Measurements from ENCODE around the gene UGDH. TPM values are rescaled to one million over a fixed set of nuclear protein-coding genes. Genes with fewer than 3 reads are reported as not detected.

Gene UGDH
- total and polyA plus RNA-seq, 2 of the 13 experiments (the other 11 are each of a cell fraction or from before 2014, with no cell fraction given) = 99.0 to 384 TPM

DNA sequence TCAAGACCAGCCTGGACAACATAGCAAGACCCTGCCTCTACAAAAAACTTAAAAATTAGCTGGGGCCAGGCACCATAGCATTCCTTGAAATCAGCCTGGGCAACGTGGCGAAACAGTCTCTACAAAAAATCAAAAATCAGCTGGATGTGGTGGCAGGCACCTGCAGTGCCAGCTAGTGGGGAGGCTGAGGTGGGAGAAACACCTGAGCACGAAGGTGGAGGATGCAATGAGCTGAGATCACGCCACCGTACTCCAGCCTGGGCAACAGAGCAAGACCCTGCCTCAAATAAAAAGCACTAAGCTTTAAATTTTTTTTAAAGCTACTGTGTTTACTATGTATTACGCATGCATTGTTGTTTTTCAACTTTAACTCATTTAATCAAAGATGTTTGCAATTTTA lies 71.8 kb downstream of the UGDH start:
- intact Hi-C loops (cut with micrococcal nuclease; ENCODE audit: unreplicated experiment) = no loop called here
- Histone ChIP-seq H3K9ac (ENCODE audit: insufficient read depth, low read depth, low read length) (no peak overlapping the region), H3K4me2 (ENCODE audit: low read depth, low read length) (peak overlapping the region; percentile 91), H3K4me1 (ENCODE audit: insufficient read depth, low read length) (peaks cover 70% of the 10 kb centered on the region), H3K79me2 (ENCODE audit: insufficient read depth, low read length) (peaks cover 42% of the 10 kb centered on the region), H4K20me1 (ENCODE audit: insufficient read depth, low read length) (peaks cover 60% of the 10 kb centered on the region), H3K9me3 (ENCODE audit: low read length) (no peaks in the 10 kb centered on the region), H3K27me3 (ENCODE audit: control insufficient read depth in 1 of 2, insufficient read depth in 2 of 2, low read length in 2 of 2) (no peaks in the 10 kb centered on the region; a peak in 1 of 5 replicates), H3K36me3 (replicated peaks in 1 of 2; ENCODE audit: control insufficient read depth in 1 of 2, insufficient read depth in 2 of 2, low read length in 2 of 2) (peaks cover 9 to 62% of the 10 kb centered on the region in 2 experiments), H3K4me3 (replicated peaks in 1 of 3; ENCODE audit: insufficient read depth in 1 of 3, low read depth in 2 of 3, low read length in 3 of 3) (peak overlapping the region in 1 of 3 experiments; percentile 1; a peak in 1 of 6 replicates), H3K27ac (ENCODE audit: extremely low read length, insufficient read depth, low read length) (no peak overlapping the region), H2AFZ (ENCODE audit: low read length) (no peak overlapping the region)
- DNase-seq (ENCODE audit: low spot score) = no peak
- no TSS peak for BruUV-seq (replicated peaks)
- 93% methylated on average over 6 of the region's 6 CpGs for WGBS (ENCODE audit: low lambda C conversion rate)
- in situ Hi-C loops (cut with HindIII; ENCODE audit: extremely low pct_ligation_motif_present, low pct_unique_long_range_greater_than_20kb) = no loop called here
- ATAC-seq = no peak
- no peak for FAIRE-seq
- ChIA-PET POLR2A (interaction anchor here (0.9 to 1.2 kb wide), 3 partner anchors 26 to 89 kb away, joined by 3 to 5 read pairs (median 3); partner anchors contain the start of gene UGDH), CTCF (ENCODE audit: low intra/inter-chr PET ratio, low total read pairs) (no interaction called here)
- TF ChIP-seq ZNF121 (CRISPR knock-in tag; IDR thresholded peaks at IDR 0.05) (peak; percentile 83), POLR2G (IDR thresholded peaks at IDR 0.05; ENCODE audit: low read depth, low read length) (0 out of 2 replicates have a peak, but pooled peaks have one; percentile 30), POLR2A (IDR thresholded peaks at IDR 0.05; ENCODE audit: insufficient read depth in 1 of 2, low read depth in 2 of 2, low read length in 2 of 2) (peak in 1 of 2 experiments; percentile 52; a peak in 1 of 4 replicates), RBM22 (optimal IDR thresholded peaks at IDR 0.05; ENCODE audit: low read length) (peak; percentile 36), RBFOX2 (IDR thresholded peaks at IDR 0.05; ENCODE audit: low read depth, low read length) (peak; percentile 38; the same call in 1 of the 2 replicates), NBN (conservative IDR thresholded peaks at IDR 0.05) (no peak), ATM (IDR thresholded peaks at IDR 0.05; ENCODE audit: borderline replicate concordance) (no peak)

DNA sequence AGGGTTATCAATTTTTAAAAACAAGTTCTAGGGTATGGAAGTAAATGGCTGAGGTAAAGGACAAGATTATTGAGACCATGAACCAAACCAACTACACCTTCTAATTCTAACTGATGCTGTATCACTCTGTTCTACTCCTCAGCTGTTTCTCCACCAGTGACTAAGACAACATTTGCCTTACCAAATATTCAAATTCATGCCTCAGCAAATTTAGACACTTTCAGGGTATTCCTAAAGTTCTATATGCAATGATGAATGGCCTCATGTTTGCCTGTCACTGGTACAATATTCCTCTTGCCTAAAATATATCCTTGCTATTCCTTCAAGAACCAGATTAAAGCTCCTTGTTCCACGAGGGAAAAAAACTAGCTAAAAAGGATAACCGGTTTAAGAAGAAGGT lies 73.5 kb downstream of the UGDH start:
- WGBS (ENCODE audit: low lambda C conversion rate) = 88% methylated on average over 2 of the region's 2 CpGs
- DNase-seq (ENCODE audit: low spot score) (no peak), FAIRE-seq (no peak), ATAC-seq (no peak)
- no TSS peak for BruUV-seq (replicated peaks)
- CTCF ChIA-PET (ENCODE audit: low intra/inter-chr PET ratio, low total read pairs) = no interaction called here
- Histone ChIP-seq H3K27me3 (ENCODE audit: control insufficient read depth in 1 of 2, insufficient read depth in 2 of 2, low read length in 2 of 2) (no peaks in the 10 kb centered on the region; a peak in 1 of 5 replicates), H3K27ac (ENCODE audit: extremely low read length, insufficient read depth, low read length) (no peak overlapping the region), H3K4me1 (ENCODE audit: insufficient read depth, low read length) (peaks cover 77% of the 10 kb centered on the region), H3K9me3 (ENCODE audit: low read length) (no peaks in the 10 kb centered on the region), H3K9ac (ENCODE audit: insufficient read depth, low read depth, low read length) (no peak overlapping the region), H3K4me3 (replicated peaks in 1 of 3; ENCODE audit: insufficient read depth in 1 of 3, low read depth in 2 of 3, low read length in 3 of 3) (no peak overlapping the region), H3K4me2 (ENCODE audit: low read depth, low read length) (no peak overlapping the region), H3K79me2 (ENCODE audit: insufficient read depth, low read length) (peaks cover 35% of the 10 kb centered on the region), H2AFZ (ENCODE audit: low read length) (no peak overlapping the region), H3K36me3 (replicated peaks in 1 of 2; ENCODE audit: control insufficient read depth in 1 of 2, insufficient read depth in 2 of 2, low read length in 2 of 2) (peaks cover 9 to 62% of the 10 kb centered on the region in 2 experiments), H4K20me1 (ENCODE audit: insufficient read depth, low read length) (peaks cover 60% of the 10 kb centered on the region)
- intact Hi-C loops (cut with micrococcal nuclease; ENCODE audit: unreplicated experiment) = loop anchor here (5.0 kb wide), 1 partner anchor 271 kb away; the partner anchor contains the start of gene WDR19
- in situ Hi-C loops (cut with HindIII; ENCODE audit: extremely low pct_ligation_motif_present, low pct_unique_long_range_greater_than_20kb) = no loop called here
- POLR2A ChIA-PET = no interaction called here
- TF ChIP-seq STAT5B (CRISPR knock-in tag; IDR thresholded peaks at IDR 0.05) = no peak
- TF ChIP-seq MAFF (IDR thresholded peaks at IDR 0.05; ENCODE audit: low read depth, low read length) = peak; percentile 71
- TF ChIP-seq POLR2A (IDR thresholded peaks at IDR 0.05; ENCODE audit: insufficient read depth in 1 of 2, low read depth in 2 of 2, low read length in 2 of 2) = 0 out of 4 replicates have a peak, but pooled peaks of 1 of the 2 experiments have one; percentile 36
- no peak for TF ChIP-seq ZNF674 (CRISPR knock-in tag; IDR thresholded peaks at IDR 0.05; ENCODE audit: low read depth)
- no peak for TF ChIP-seq IKZF1 (IDR thresholded peaks at IDR 0.05)
- no peak for TF ChIP-seq ZNF430 (CRISPR knock-in tag; IDR thresholded peaks at IDR 0.05)
- TF ChIP-seq ZNF530 (CRISPR knock-in tag; IDR thresholded peaks at IDR 0.05; ENCODE audit: low read depth) = no peak
- TF ChIP-seq MAFK (conservative IDR thresholded peaks at IDR 0.05 in 1 of 2, IDR thresholded peaks at IDR 0.05 in 1 of 2; ENCODE audit: low read length in 2 of 2) = peak; percentile 69 to 73
- no peak for TF ChIP-seq KLF12 (CRISPR knock-in tag; IDR thresholded peaks at IDR 0.05; ENCODE audit: borderline replicate concordance)
- TF ChIP-seq, protein P1, sequence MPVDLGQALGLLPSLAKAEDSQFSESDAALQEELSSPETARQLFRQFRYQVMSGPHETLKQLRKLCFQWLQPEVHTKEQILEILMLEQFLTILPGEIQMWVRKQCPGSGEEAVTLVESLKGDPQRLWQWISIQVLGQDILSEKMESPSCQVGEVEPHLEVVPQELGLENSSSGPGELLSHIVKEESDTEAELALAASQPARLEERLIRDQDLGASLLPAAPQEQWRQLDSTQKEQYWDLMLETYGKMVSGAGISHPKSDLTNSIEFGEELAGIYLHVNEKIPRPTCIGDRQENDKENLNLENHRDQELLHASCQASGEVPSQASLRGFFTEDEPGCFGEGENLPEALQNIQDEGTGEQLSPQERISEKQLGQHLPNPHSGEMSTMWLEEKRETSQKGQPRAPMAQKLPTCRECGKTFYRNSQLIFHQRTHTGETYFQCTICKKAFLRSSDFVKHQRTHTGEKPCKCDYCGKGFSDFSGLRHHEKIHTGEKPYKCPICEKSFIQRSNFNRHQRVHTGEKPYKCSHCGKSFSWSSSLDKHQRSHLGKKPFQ (CRISPR knock-in tag; IDR thresholded peaks at IDR 0.05; ENCODE audit: insufficient replicate concordance) = no peak
